HepG2 (cell line): Measurements from ENCODE around the gene MITF.

ENCODE experiments used
- BHLHE40 ChIP-seq: IDR thresholded peaks from 2 replicates; pipeline ENCODE4 v1.6.1; 2011; ENCODE audit warnings: low read length, improper control_type of control experiment
- KLF12 ChIP-seq: sonication (generic); formaldehyde crosslinking; IDR thresholded peaks from 2 replicates; pipeline ENCODE4 v1.4.0; 2020; ENCODE audit warnings: missing genetic modification reagents, borderline replicate concordance
- RERE ChIP-seq: IDR thresholded peaks from 2 replicates; pipeline ENCODE4 v1.6.1; 2016; ENCODE audit warnings: low read depth, missing genetic modification reagents, missing compliant biosample characterization
- SAFB2 ChIP-seq: sonication (generic); formaldehyde crosslinking; IDR thresholded peaks from 2 replicates; pipeline ENCODE4 v1.5.1; 2020; ENCODE audit warnings: missing genetic modification reagents, low read depth, mild to moderate bottlenecking, borderline replicate concordance
- YY1 ChIP-seq: IDR thresholded peaks from 2 replicates; pipeline ENCODE4 v1.6.1; 2011; ENCODE audit warnings: low read length, low read depth, moderate library complexity, mild to moderate bottlenecking; ENCODE audit not compliant: insufficient read depth, insufficient replicate concordance

DNA sequence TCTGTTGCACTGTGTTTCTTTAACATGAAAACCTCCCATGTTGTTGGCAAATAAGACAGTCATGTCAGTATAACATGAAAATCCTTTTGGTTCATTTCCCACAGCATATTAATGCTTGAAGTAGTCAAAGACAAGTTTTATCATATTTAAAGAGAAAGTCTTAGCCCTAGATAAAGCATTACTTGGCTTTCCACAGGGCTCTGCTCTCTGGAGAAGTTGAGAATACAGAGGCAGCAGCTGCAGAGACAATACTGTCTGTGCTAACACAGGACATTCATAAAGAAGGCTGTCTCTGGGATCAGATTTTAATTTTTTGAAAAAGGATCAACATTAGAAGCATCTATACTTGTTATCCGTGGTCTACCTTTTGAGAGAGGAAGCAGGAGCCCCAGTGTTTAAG lies 156.8 kb downstream of the MITF start:
- TF ChIP-seq BHLHE40: no peak
- TF ChIP-seq SAFB2: no peak
- no peak for TF ChIP-seq YY1
- TF ChIP-seq RERE (CRISPR knock-in tag): no peak
- no peak for TF ChIP-seq KLF12 (CRISPR knock-in tag)
